ENCODE measurements around the gene MBTD1. TPM values are rescaled to one million over a fixed set of nuclear protein-coding genes. Genes with fewer than 3 reads are reported as not detected.

Gene MBTD1
- polyA plus RNA-seq, 2 of the 4 experiments (the other 2 are of a cell fraction) = 8.1 to 13.4 TPM

DNA sequence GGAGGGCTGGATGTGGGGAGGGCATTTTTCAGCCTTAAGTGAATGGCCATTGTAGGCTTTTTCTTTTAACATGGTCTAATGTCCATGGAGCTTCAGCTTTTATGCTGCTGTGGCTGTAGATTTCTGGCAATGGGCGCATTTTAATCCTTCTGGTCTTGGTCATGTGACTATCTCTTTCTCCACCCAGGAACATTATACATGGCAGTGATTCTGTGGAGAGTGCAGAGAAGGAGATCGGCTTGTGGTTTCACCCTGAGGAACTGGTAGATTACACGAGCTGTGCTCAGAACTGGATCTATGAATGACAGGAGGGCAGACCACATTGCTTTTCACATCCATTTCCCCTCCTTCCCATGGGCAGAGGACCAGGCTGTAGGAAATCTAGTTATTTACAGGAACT is 98.3 kb downstream of the MBTD1 start:
- no peak overlapping the region for H3K4me3 ChIP-seq
- no peak for DNase-seq (ENCODE audit: low read depth in 1 of 2, low spot score in 1 of 2)
- TF ChIP-seq RNF2 (IDR thresholded peaks at IDR 0.05; ENCODE audit: borderline replicate concordance, low read depth) (no peak), NFE2L2 (conservative IDR thresholded peaks at IDR 0.05; ENCODE audit: low read length) (no peak), ZNF302 (CRISPR knock-in tag; IDR thresholded peaks at IDR 0.05) (no peak), MYC (IDR thresholded peaks at IDR 0.05; ENCODE audit: borderline replicate concordance, low read length) (no peak), TP53 (CRISPR knock-in tag; IDR thresholded peaks at IDR 0.05) (no peak), HOXA7 (CRISPR knock-in tag; IDR thresholded peaks at IDR 0.05) (no peak), POLR2A (IDR thresholded peaks at IDR 0.05; ENCODE audit: low read length) (no peak), KDM1A (IDR thresholded peaks at IDR 0.05; ENCODE audit: low read depth) (no peak), TFCP2L1 (CRISPR knock-in tag; IDR thresholded peaks at IDR 0.05) (no peak), HOXB5 (CRISPR knock-in tag; IDR thresholded peaks at IDR 0.05) (no peak), RFX5 (IDR thresholded peaks at IDR 0.05) (no peak), ZC3H11A (IDR thresholded peaks at IDR 0.05) (no peak), CBX2 (IDR thresholded peaks at IDR 0.05; ENCODE audit: borderline replicate concordance, low read depth) (no peak), ESRRA (IDR thresholded peaks at IDR 0.05; ENCODE audit: borderline replicate concordance, low read length) (no peak), FOXS1 (CRISPR knock-in tag; IDR thresholded peaks at IDR 0.05) (no peak), HDAC2 (IDR thresholded peaks at IDR 0.05) (no peak)
- TF ChIP-seq, protein P1, sequence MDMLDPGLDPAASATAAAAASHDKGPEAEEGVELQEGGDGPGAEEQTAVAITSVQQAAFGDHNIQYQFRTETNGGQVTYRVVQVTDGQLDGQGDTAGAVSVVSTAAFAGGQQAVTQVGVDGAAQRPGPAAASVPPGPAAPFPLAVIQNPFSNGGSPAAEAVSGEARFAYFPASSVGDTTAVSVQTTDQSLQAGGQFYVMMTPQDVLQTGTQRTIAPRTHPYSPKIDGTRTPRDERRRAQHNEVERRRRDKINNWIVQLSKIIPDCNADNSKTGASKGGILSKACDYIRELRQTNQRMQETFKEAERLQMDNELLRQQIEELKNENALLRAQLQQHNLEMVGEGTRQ (IDR thresholded peaks at IDR 0.05) = no peak
- TF ChIP-seq, protein P2, sequence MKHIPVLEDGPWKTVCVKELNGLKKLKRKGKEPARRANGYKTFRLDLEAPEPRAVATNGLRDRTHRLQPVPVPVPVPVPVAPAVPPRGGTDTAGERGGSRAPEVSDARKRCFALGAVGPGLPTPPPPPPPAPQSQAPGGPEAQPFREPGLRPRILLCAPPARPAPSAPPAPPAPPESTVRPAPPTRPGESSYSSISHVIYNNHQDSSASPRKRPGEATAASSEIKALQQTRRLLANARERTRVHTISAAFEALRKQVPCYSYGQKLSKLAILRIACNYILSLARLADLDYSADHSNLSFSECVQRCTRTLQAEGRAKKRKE (CRISPR knock-in tag; IDR thresholded peaks at IDR 0.05; ENCODE audit: low read depth) = no peak
- TF ChIP-seq, protein P3, sequence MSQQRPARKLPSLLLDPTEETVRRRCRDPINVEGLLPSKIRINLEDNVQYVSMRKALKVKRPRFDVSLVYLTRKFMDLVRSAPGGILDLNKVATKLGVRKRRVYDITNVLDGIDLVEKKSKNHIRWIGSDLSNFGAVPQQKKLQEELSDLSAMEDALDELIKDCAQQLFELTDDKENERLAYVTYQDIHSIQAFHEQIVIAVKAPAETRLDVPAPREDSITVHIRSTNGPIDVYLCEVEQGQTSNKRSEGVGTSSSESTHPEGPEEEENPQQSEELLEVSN (IDR thresholded peaks at IDR 0.05; ENCODE audit: borderline replicate concordance, low read depth) = no peak
- TF ChIP-seq, protein P4, sequence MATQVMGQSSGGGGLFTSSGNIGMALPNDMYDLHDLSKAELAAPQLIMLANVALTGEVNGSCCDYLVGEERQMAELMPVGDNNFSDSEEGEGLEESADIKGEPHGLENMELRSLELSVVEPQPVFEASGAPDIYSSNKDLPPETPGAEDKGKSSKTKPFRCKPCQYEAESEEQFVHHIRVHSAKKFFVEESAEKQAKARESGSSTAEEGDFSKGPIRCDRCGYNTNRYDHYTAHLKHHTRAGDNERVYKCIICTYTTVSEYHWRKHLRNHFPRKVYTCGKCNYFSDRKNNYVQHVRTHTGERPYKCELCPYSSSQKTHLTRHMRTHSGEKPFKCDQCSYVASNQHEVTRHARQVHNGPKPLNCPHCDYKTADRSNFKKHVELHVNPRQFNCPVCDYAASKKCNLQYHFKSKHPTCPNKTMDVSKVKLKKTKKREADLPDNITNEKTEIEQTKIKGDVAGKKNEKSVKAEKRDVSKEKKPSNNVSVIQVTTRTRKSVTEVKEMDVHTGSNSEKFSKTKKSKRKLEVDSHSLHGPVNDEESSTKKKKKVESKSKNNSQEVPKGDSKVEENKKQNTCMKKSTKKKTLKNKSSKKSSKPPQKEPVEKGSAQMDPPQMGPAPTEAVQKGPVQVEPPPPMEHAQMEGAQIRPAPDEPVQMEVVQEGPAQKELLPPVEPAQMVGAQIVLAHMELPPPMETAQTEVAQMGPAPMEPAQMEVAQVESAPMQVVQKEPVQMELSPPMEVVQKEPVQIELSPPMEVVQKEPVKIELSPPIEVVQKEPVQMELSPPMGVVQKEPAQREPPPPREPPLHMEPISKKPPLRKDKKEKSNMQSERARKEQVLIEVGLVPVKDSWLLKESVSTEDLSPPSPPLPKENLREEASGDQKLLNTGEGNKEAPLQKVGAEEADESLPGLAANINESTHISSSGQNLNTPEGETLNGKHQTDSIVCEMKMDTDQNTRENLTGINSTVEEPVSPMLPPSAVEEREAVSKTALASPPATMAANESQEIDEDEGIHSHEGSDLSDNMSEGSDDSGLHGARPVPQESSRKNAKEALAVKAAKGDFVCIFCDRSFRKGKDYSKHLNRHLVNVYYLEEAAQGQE (IDR thresholded peaks at IDR 0.05) = no peak
- H3K27ac ChIP-seq = no peak overlapping the region
- POLR2A ChIA-PET = interaction anchor here (1.8 to 2.3 kb wide), 2 partner anchors 8 to 295 kb away, joined by 7 to 10 read pairs; partner anchors contain the start of genes NME1 and TOB1
- FAIRE-seq = no peak
- H3K4me2 ChIP-seq = no peak overlapping the region
- H3K9me3 ChIP-seq = no peaks in the 10 kb centered on the region
- CTCF ChIA-PET = interaction anchor here (0.7 to 5.1 kb wide), 3 partner anchors 8 to 98 kb away, joined by 3 to 51 read pairs (median 3); partner anchors contain the start of genes NME1 and SPAG9
- ATAC-seq = no peak
- WGBS (ENCODE audit: missing lambda C conversion rate) = 90% methylated on average over 3 of the region's 3 CpGs
- H3K4me1 ChIP-seq = peaks cover 6% of the 10 kb centered on the region; the same call in 2 of the 3 replicates

DNA sequence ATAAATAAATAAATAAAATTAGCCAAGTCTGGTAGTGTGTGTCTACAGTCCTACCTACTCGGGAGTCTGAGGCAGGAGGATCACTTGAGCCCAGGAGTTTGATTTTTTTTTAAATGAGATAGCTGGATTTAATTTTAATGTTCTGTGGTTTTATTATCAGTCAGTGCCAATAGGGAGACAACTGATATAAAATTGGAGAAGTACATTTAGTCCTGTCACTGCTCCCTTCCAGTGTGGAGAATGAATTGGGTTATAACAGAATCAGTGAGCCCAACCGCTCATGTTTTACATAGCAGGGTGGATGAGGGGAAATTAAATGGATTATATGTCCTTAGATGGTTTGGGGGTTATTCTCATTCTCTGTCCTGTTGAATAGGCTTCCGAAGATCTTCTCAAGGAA is 100.2 kb downstream of the MBTD1 start:
- no peaks in the 10 kb centered on the region for H3K9me3 ChIP-seq
- peaks cover 17% of the 10 kb centered on the region for H3K4me1 ChIP-seq
- H3K4me2 ChIP-seq = no peak overlapping the region
- H3K27ac ChIP-seq = no peak overlapping the region
- ChIA-PET CTCF (interaction anchor here (0.8 to 1.3 kb wide), 3 partner anchors 28 to 155 kb away, joined by 3 read pairs; no protein-coding TSS in a partner anchor), POLR2A (no interaction called here)
- ATAC-seq (no peak), FAIRE-seq (no peak), DNase-seq (ENCODE audit: low read depth in 1 of 2, low spot score in 1 of 2) (no peak)
- TF ChIP-seq FOSL2 (IDR thresholded peaks at IDR 0.05) = no peak
- TF ChIP-seq FOSL2 (CRISPR knock-in tag; IDR thresholded peaks at IDR 0.05) = no peak
- TF ChIP-seq CHD4 (IDR thresholded peaks at IDR 0.05; ENCODE audit: borderline replicate concordance) = no peak
- H3K4me3 ChIP-seq = no peak overlapping the region
- 95% methylated on average over 3 of the region's 3 CpGs for WGBS (ENCODE audit: missing lambda C conversion rate)
